ENCODE results near the gene TIMM10B. TPM values are rescaled to one million over a fixed set of nuclear protein-coding genes. Genes with fewer than 3 reads are reported as not detected.
A peak's percentile ranks its signal among the peaks of the same experiment; 100 is the strongest.

TIMM10B gene
- total and polyA plus RNA-seq, 9 of the 15 experiments (the other 6 are each of a cell fraction or from before 2014, with no cell fraction given), result 43.2 to 163 (median 57.0) TPM

GRCh38 chr11:6468712-6469495 lies 12.4 kb upstream of the TIMM10B start (continued):
- no peak for TF ChIP-seq ZBTB33 (CRISPR knock-in tag; IDR thresholded peaks at IDR 0.05)
- peak; percentile 34; the same call in 1 of the 2 replicates for TF ChIP-seq CREM (IDR thresholded peaks at IDR 0.05; ENCODE audit: low read depth)
- no peak for TF ChIP-seq STAG1 (CRISPR knock-in tag; IDR thresholded peaks at IDR 0.05; ENCODE audit: borderline replicate concordance)
- no peak for TF ChIP-seq PPARD (CRISPR knock-in tag; IDR thresholded peaks at IDR 0.05)
- no peak for TF ChIP-seq JUND (IDR thresholded peaks at IDR 0.05; ENCODE audit: borderline replicate concordance, low read depth, low read length)
- no peak for TF ChIP-seq JUND (tag; IDR thresholded peaks at IDR 0.05; ENCODE audit: borderline replicate concordance, low read depth, low read length)
- TF ChIP-seq DDX20 (tag; IDR thresholded peaks at IDR 0.05; ENCODE audit: low read depth), result no peak
- no peak for TF ChIP-seq RFX1 (IDR thresholded peaks at IDR 0.05)
- TF ChIP-seq RBFOX2 (IDR thresholded peaks at IDR 0.05; ENCODE audit: low read depth, low read length), result peak; percentile 29; the same call in 1 of the 2 replicates
- TF ChIP-seq DEAF1 (CRISPR knock-in tag; IDR thresholded peaks at IDR 0.05), result no peak
- TF ChIP-seq, protein P1, sequence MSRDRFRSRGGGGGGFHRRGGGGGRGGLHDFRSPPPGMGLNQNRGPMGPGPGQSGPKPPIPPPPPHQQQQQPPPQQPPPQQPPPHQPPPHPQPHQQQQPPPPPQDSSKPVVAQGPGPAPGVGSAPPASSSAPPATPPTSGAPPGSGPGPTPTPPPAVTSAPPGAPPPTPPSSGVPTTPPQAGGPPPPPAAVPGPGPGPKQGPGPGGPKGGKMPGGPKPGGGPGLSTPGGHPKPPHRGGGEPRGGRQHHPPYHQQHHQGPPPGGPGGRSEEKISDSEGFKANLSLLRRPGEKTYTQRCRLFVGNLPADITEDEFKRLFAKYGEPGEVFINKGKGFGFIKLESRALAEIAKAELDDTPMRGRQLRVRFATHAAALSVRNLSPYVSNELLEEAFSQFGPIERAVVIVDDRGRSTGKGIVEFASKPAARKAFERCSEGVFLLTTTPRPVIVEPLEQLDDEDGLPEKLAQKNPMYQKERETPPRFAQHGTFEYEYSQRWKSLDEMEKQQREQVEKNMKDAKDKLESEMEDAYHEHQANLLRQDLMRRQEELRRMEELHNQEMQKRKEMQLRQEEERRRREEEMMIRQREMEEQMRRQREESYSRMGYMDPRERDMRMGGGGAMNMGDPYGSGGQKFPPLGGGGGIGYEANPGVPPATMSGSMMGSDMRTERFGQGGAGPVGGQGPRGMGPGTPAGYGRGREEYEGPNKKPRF (IDR thresholded peaks at IDR 0.05; ENCODE audit: low read depth, low read length), result no peak
- TF ChIP-seq, protein P2, sequence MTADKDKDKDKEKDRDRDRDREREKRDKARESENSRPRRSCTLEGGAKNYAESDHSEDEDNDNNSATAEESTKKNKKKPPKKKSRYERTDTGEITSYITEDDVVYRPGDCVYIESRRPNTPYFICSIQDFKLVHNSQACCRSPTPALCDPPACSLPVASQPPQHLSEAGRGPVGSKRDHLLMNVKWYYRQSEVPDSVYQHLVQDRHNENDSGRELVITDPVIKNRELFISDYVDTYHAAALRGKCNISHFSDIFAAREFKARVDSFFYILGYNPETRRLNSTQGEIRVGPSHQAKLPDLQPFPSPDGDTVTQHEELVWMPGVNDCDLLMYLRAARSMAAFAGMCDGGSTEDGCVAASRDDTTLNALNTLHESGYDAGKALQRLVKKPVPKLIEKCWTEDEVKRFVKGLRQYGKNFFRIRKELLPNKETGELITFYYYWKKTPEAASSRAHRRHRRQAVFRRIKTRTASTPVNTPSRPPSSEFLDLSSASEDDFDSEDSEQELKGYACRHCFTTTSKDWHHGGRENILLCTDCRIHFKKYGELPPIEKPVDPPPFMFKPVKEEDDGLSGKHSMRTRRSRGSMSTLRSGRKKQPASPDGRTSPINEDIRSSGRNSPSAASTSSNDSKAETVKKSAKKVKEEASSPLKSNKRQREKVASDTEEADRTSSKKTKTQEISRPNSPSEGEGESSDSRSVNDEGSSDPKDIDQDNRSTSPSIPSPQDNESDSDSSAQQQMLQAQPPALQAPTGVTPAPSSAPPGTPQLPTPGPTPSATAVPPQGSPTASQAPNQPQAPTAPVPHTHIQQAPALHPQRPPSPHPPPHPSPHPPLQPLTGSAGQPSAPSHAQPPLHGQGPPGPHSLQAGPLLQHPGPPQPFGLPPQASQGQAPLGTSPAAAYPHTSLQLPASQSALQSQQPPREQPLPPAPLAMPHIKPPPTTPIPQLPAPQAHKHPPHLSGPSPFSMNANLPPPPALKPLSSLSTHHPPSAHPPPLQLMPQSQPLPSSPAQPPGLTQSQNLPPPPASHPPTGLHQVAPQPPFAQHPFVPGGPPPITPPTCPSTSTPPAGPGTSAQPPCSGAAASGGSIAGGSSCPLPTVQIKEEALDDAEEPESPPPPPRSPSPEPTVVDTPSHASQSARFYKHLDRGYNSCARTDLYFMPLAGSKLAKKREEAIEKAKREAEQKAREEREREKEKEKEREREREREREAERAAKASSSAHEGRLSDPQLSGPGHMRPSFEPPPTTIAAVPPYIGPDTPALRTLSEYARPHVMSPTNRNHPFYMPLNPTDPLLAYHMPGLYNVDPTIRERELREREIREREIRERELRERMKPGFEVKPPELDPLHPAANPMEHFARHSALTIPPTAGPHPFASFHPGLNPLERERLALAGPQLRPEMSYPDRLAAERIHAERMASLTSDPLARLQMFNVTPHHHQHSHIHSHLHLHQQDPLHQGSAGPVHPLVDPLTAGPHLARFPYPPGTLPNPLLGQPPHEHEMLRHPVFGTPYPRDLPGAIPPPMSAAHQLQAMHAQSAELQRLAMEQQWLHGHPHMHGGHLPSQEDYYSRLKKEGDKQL (CRISPR knock-in tag; IDR thresholded peaks at IDR 0.05; ENCODE audit: borderline replicate concordance), result no peak
- no peak for TF ChIP-seq FOXM1 (IDR thresholded peaks at IDR 0.05; ENCODE audit: low read depth)
- TF ChIP-seq FOXM1 (CRISPR knock-in tag; IDR thresholded peaks at IDR 0.05; ENCODE audit: low read depth), result no peak
- no peak for TF ChIP-seq MAFF (IDR thresholded peaks at IDR 0.05; ENCODE audit: low read length)
- peak; percentile 30 for TF ChIP-seq TAF1 (IDR thresholded peaks at IDR 0.05; ENCODE audit: control insufficient read depth, extremely low read depth, insufficient read depth, low read length, severe bottlenecking)
